Body of pancreas (tissue), 4 donors: Measurements from ENCODE around the gene ANKMY1.
A peak's percentile ranks its signal among the peaks of the same experiment; 100 is the strongest.

Experiments used
- CTCF ChIP-seq, 7 experiments: fragments of 450-650 bp in 4 of 7; fragments of 200-600 bp in 3 of 7; sonication (generic) in 3 of 7; IDR thresholded peaks; one replicate each; pipeline ENCODE4 v1.5.1; 2016 to 2019; ENCODE audit warnings: antibody characterized with exemption in 7 of 7
- POLR2A ChIP-seq, 3 donors: fragments of 450-650 bp; IDR thresholded peaks; one replicate each; pipeline ENCODE4 v1.6.1; 2016; ENCODE audit warnings: antibody characterized with exemption in 3 of 3, mild to moderate bottlenecking in 2 of 3

- TF ChIP-seq POLR2A (IDR thresholded peaks at IDR 0.05) (peak in 2 of 3 donors; percentile 44 to 62), CTCF (IDR thresholded peaks at IDR 0.05) (no peak)
Observed at GRCh38 chr2:240565333-240566202, 7.8 kb upstream of the ANKMY1 start.
